Measurements from ENCODE around the gene FAM149A. TPM values are rescaled to one million over a fixed set of nuclear protein-coding genes. Genes with fewer than 3 reads are reported as not detected.
A peak's percentile ranks its signal among the peaks of the same experiment; 100 is the strongest.

Gene FAM149A
- total RNA-seq, 1 experiment from 2014 or later = 6.6 TPM

GRCh38 chr4:186134257-186134656 is 29.8 kb downstream of the FAM149A start:
- Mint-ChIP-seq H3K4me1 (ENCODE audit: low read depth, unreplicated experiment) (peaks cover 12% of the 10 kb centered on the region), H3K36me3 (ENCODE audit: insufficient read depth, unreplicated experiment) (no peaks in the 10 kb centered on the region), H3K4me3 (ENCODE audit: unreplicated experiment) (no peak overlapping the region), H3K27me3 (ENCODE audit: insufficient read depth, unreplicated experiment) (no peaks in the 10 kb centered on the region), H3K9me3 (ENCODE audit: unreplicated experiment) (no peaks in the 10 kb centered on the region), H3K27ac (ENCODE audit: unreplicated experiment) (no peak overlapping the region)
- Histone ChIP-seq H3K9me3 (no peaks in the 10 kb centered on the region), H3K4me3 (ENCODE audit: low read depth, low read length) (no peak overlapping the region), H3K27me3 (replicated peaks; ENCODE audit: control insufficient read depth, insufficient read depth, low read length) (no peaks in the 10 kb centered on the region), H3K4me1 (peaks cover 21% of the 10 kb centered on the region), H3K36me3 (ENCODE audit: control insufficient read depth, insufficient read depth, low read length) (no peaks in the 10 kb centered on the region)
- ChIA-PET POLR2A (no interaction called here), CTCF (interaction anchor here (1.2 to 1.3 kb wide), 2 partner anchors 8 to 66 kb away, joined by 4 read pairs; no protein-coding TSS in a partner anchor)
- intact Hi-C loops (cut with micrococcal nuclease; ENCODE audit: unreplicated experiment) = no loop called here
- no peak for TF ChIP-seq CTCF (IDR thresholded peaks at IDR 0.05; ENCODE audit: insufficient read depth in 1 of 2, low read depth in 1 of 2, low read length in 1 of 2, severe bottlenecking in 1 of 2, unreplicated experiment in 1 of 2)
- DNase-seq = no peak
- no TSS peak for BruUV-seq (replicated peaks)

- H3K4me1 Mint-ChIP-seq (ENCODE audit: low read depth, unreplicated experiment) = peaks cover 12% of the 10 kb centered on the region
Measured at GRCh38 chr4:186134861-186135260, 30.4 kb downstream of the FAM149A start.

GRCh38 chr4:186137196-186137794 is 32.8 kb downstream of the FAM149A start:
- peaks cover 12% of the 10 kb centered on the region for H3K4me1 ChIP-seq
- Mint-ChIP-seq H3K27ac (ENCODE audit: unreplicated experiment) (no peak overlapping the region), H3K27me3 (ENCODE audit: insufficient read depth, unreplicated experiment) (no peaks in the 10 kb centered on the region), H3K4me3 (ENCODE audit: unreplicated experiment) (no peak overlapping the region), H3K36me3 (ENCODE audit: insufficient read depth, unreplicated experiment) (no peaks in the 10 kb centered on the region), H3K9me3 (ENCODE audit: unreplicated experiment) (no peaks in the 10 kb centered on the region), H3K4me1 (ENCODE audit: low read depth, unreplicated experiment) (peaks cover 12% of the 10 kb centered on the region)
- peak; percentile 58 to 62 for TF ChIP-seq CTCF (IDR thresholded peaks at IDR 0.05; ENCODE audit: insufficient read depth in 1 of 2, low read depth in 1 of 2, low read length in 1 of 2, severe bottlenecking in 1 of 2, unreplicated experiment in 1 of 2)
- CTCF ChIA-PET = interaction anchor here (0.6 to 1.8 kb wide), 12 partner anchors 31 to 116 kb away, joined by 3 to 33 read pairs (median 5); partner anchors contain the start of genes FAM149A and TLR3
- H3K27me3 ChIP-seq (replicated peaks; ENCODE audit: control insufficient read depth, insufficient read depth, low read length) = no peaks in the 10 kb centered on the region
- DNase-seq = no peak
- intact Hi-C loops (cut with micrococcal nuclease; ENCODE audit: unreplicated experiment) = loop anchor here (1.0 to 2.0 kb wide), 2 partner anchors 58 to 69 kb away; no protein-coding TSS in a partner anchor
- H3K36me3 ChIP-seq (ENCODE audit: control insufficient read depth, insufficient read depth, low read length) = no peaks in the 10 kb centered on the region
- POLR2A ChIA-PET = no interaction called here
- H3K4me3 ChIP-seq (ENCODE audit: low read depth, low read length) = no peak overlapping the region
- H3K9me3 ChIP-seq = no peaks in the 10 kb centered on the region
- BruUV-seq (replicated peaks) = no TSS peak

More at GRCh38 chr4:186134861-186135260, 30.4 kb downstream of the FAM149A start:
- Histone ChIP-seq H3K9me3 (no peaks in the 10 kb centered on the region), H3K27me3 (replicated peaks; ENCODE audit: control insufficient read depth, insufficient read depth, low read length) (no peaks in the 10 kb centered on the region), H3K36me3 (ENCODE audit: control insufficient read depth, insufficient read depth, low read length) (no peaks in the 10 kb centered on the region), H3K4me3 (ENCODE audit: low read depth, low read length) (no peak overlapping the region), H3K4me1 (peaks cover 21% of the 10 kb centered on the region)
- POLR2A ChIA-PET = no interaction called here
- BruUV-seq (replicated peaks) = no TSS peak
- intact Hi-C loops (cut with micrococcal nuclease; ENCODE audit: unreplicated experiment) = no loop called here
- Mint-ChIP-seq H3K27ac (ENCODE audit: unreplicated experiment) (no peak overlapping the region), H3K27me3 (ENCODE audit: insufficient read depth, unreplicated experiment) (no peaks in the 10 kb centered on the region), H3K36me3 (ENCODE audit: insufficient read depth, unreplicated experiment) (no peaks in the 10 kb centered on the region), H3K4me3 (ENCODE audit: unreplicated experiment) (no peak overlapping the region), H3K9me3 (ENCODE audit: unreplicated experiment) (no peaks in the 10 kb centered on the region)
- DNase-seq = no peak
- CTCF ChIA-PET = interaction anchor here (1.2 to 1.3 kb wide), 3 partner anchors 8 to 67 kb away, joined by 3 to 4 read pairs (median 4); no protein-coding TSS in a partner anchor
- no peak for TF ChIP-seq CTCF (IDR thresholded peaks at IDR 0.05; ENCODE audit: insufficient read depth in 1 of 2, low read depth in 1 of 2, low read length in 1 of 2, severe bottlenecking in 1 of 2, unreplicated experiment in 1 of 2)
